Endothelial cell of umbilical vein (primary cell): ENCODE measurements around the gene ZNF3. TPM values are rescaled to one million over a fixed set of nuclear protein-coding genes. Genes with fewer than 3 reads are reported as not detected.

Source experiments
- BruUV-seq: library from RNA; stranded (reverse); fragments of 400-500 nt; replicated peaks from 2 replicates; lab custom pipeline; 2021; lab: Mats Ljungman, UMichigan
- CTCF ChIA-PET: fragments of 300-600, 350-600 bp; sonication (Branson Sonifier 250); formaldehyde crosslinking; loops from one replicate; lab custom pipeline; 2021; ENCODE audit warnings: antibody characterized with exemption, inconsistent platforms; lab: Charles Lee
- POLR2A ChIA-PET: fragments of 300-600, 350-600 bp; sonication (Branson Sonifier 250); formaldehyde crosslinking; loops from one replicate; lab custom pipeline; 2021; ENCODE audit warnings: antibody characterized with exemption, inconsistent platforms; lab: Charles Lee
- DNase-seq: peaks from one replicate; pipeline ENCODE4 v3.0.0-alpha.2; 2011; ENCODE audit warnings: low read depth, low spot score
- FAIRE-seq: peaks from 2 replicates; lab custom pipeline; 2011; peaks lifted over from hg19 to GRCh38; lab: Jason Lieb, UNC
- H2AFZ ChIP-seq: 2 replicates; pipeline ENCODE4 v1.6.0; 2012; ENCODE audit warnings: low read depth, low read length, control low read depth, inconsistent platforms
- H3K27ac ChIP-seq: 2 replicates; pipeline ENCODE4 v1.5.1; 2011; ENCODE audit warnings: low read depth, mild to moderate bottlenecking, control low read depth, low read length, moderate library complexity; ENCODE audit not compliant: insufficient read depth
- H3K27me3 ChIP-seq, 2 experiments: 2 replicates each; pipeline versions ENCODE4 v1.6.0 to v1.6.1; 2011; ENCODE audit warnings: low read length in 2 of 2, mixed read lengths in 1 of 2; ENCODE audit not compliant: control insufficient read depth in 2 of 2, insufficient read depth in 2 of 2
- H3K36me3 ChIP-seq, 2 experiments: 2 replicates in 1 of 2; 3 replicates in 1 of 2; pipeline ENCODE4 v1.5.1; 2011; ENCODE audit warnings: low read length in 2 of 2, mild to moderate bottlenecking in 1 of 2, moderate library complexity in 1 of 2; ENCODE audit not compliant: control insufficient read depth in 2 of 2, insufficient read depth in 2 of 2; ENCODE audit errors: extremely low read depth in 1 of 2
- H3K4me1 ChIP-seq: 3 replicates; pipeline ENCODE4 v1.5.1; 2011; ENCODE audit warnings: mild to moderate bottlenecking, low read length; ENCODE audit not compliant: control insufficient read depth, insufficient read depth; ENCODE audit errors: extremely low read depth
- H3K4me2 ChIP-seq: 2 replicates; pipeline ENCODE4 v1.6.1; 2011; ENCODE audit warnings: low read length, control low read depth, mixed read lengths; ENCODE audit not compliant: insufficient read depth
- H3K4me3 ChIP-seq, 3 experiments: fragments of 200-600 bp in 1 of 3; sonication (generic), shearing (Covaris generic) in 1 of 3; replicated peaks in 1 of 3; 2 replicates each; pipeline ENCODE4 v1.5.1; 2011 to 2016; ENCODE audit warnings: control low read depth in 3 of 3, low read length in 3 of 3, mild to moderate bottlenecking in 2 of 3, inconsistent platforms in 1 of 3, low read depth in 1 of 3, moderate library complexity in 1 of 3; ENCODE audit not compliant: insufficient read depth in 1 of 3
- H3K79me2 ChIP-seq: 2 replicates; pipeline ENCODE4 v1.6.0; 2012; ENCODE audit warnings: low read length, inconsistent platforms; ENCODE audit not compliant: control insufficient read depth, insufficient read depth
- H3K9ac ChIP-seq: replicated peaks from 2 replicates; pipeline ENCODE3; 2011; ENCODE audit warnings: low read length, control low read depth; ENCODE audit not compliant: insufficient read depth; ENCODE audit errors: extremely low read depth
- H3K9me1 ChIP-seq: replicated peaks from 3 replicates; pipeline ENCODE4 v1.6.0; 2011; ENCODE audit warnings: mild to moderate bottlenecking, low read length; ENCODE audit not compliant: control insufficient read depth, insufficient read depth; ENCODE audit errors: extremely low read depth
- H3K9me3 ChIP-seq: replicated peaks from 2 replicates; pipeline ENCODE4 v1.5.1; 2012; ENCODE audit warnings: low read length, inconsistent platforms; ENCODE audit not compliant: control insufficient read depth, insufficient read depth
- H4K20me1 ChIP-seq: replicated peaks from 2 replicates; pipeline ENCODE3; 2011; ENCODE audit warnings: mild to moderate bottlenecking, low read length; ENCODE audit not compliant: control insufficient read depth, insufficient read depth; ENCODE audit errors: extremely low read depth
- dilution Hi-C: fragments of 300-500 bp; cut with MboI; formaldehyde crosslinking; loops from one replicate; pipeline ENCODE4 v1.15.0; 2019; ENCODE audit warnings: low sequenced_read_pairs; ENCODE audit not compliant: extremely low pct_ligation_motif_present
- intact Hi-C: fragments of 100-400 bp; cut with micrococcal nuclease; formaldehyde crosslinking; loops from one replicate; pipeline ENCODE4 v1.10.0; 2022
- microRNA counts: library from miRNA; unstranded; fragments of <30 nt; microRNA quantifications from one replicate; lab custom pipeline; 2016
- microRNA-seq: library from miRNA; unstranded; fragments of <30 nt; microRNA quantifications from one replicate; pipeline ENCODE4 v1.2.0, GENCODE V29; 2021; ENCODE audit warnings: borderline number of aligned reads, borderline replicate concordance
- polyA plus RNA-seq, 4 experiments: library from polyadenylated mRNA; depleted of rRNA in 3 of 4; stranded (reverse) in 3 of 4; unstranded in 1 of 4; fragments of >200 nt; gene quantifications; 2 replicates each; pipeline versions ENCODE4 v1.2.1 to v1.2.3, GENCODE V29; 2011 to 2012; ENCODE audit warnings: missing spikeins in 1 of 4
- small RNA-seq: library from RNA; depleted of rRNA; stranded (forward); fragments of <200 nt; gene quantifications from one replicate; pipeline ENCODE3, GENCODE V24; 2012; ENCODE audit warnings: low replicate concordance, low read depth; ENCODE audit not compliant: insufficient read depth, insufficient read length
- total RNA-seq: library from RNA; stranded (reverse); gene quantifications from 2 replicates; pipeline ENCODE4 v1.2.3, GENCODE V29; 2021
- TF ChIP-seq, protein P1 (sequence below), 2 donors: IDR thresholded peaks; 1 replicate in 1 of 2; 2 replicates in 1 of 2; pipeline ENCODE4 v1.5.1; 2011; ENCODE audit warnings: low read length in 2 of 2, mild to moderate bottlenecking in 2 of 2, moderate library complexity in 2 of 2, control low read depth in 1 of 2, inconsistent platforms in 1 of 2, low read depth in 1 of 2; ENCODE audit not compliant: insufficient read depth in 1 of 2; ENCODE audit errors: extremely low read depth in 1 of 2

ZNF3 gene
- total and polyA plus RNA-seq, 2 donors (not counting 3 experiments of a cell fraction or from before 2014, with no cell fraction given) = 21.8 to 30.9 TPM

DNA sequence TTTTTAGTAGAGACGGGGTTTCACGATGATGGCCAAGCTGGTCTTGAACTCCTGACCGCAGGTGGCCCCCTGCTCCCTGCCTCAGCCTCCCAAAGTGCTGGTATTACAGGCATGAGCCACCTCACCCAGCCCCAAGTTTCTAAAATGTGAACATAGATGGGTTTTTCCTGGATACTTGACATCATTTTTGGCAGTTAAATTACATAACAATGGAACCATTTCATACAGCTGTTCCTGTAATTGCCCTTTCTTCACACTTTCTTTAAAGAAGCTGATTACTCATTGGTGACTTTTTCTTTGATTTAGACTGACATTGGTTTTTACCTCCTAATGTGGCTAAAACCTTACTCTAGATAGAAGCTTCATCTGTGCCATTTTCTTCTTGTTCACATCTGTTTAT, 60.2 kb downstream of the ZNF3 start:
- no peak overlapping the region for H3K4me3 ChIP-seq
- BruUV-seq = no TSS peak
- TF ChIP-seq, protein P1, sequence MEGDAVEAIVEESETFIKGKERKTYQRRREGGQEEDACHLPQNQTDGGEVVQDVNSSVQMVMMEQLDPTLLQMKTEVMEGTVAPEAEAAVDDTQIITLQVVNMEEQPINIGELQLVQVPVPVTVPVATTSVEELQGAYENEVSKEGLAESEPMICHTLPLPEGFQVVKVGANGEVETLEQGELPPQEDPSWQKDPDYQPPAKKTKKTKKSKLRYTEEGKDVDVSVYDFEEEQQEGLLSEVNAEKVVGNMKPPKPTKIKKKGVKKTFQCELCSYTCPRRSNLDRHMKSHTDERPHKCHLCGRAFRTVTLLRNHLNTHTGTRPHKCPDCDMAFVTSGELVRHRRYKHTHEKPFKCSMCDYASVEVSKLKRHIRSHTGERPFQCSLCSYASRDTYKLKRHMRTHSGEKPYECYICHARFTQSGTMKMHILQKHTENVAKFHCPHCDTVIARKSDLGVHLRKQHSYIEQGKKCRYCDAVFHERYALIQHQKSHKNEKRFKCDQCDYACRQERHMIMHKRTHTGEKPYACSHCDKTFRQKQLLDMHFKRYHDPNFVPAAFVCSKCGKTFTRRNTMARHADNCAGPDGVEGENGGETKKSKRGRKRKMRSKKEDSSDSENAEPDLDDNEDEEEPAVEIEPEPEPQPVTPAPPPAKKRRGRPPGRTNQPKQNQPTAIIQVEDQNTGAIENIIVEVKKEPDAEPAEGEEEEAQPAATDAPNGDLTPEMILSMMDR (IDR thresholded peaks at IDR 0.05; ENCODE audit: extremely low read depth in 1 of 2, insufficient read depth in 1 of 2, low read depth in 1 of 2, low read length in 2 of 2) = no peak
- peaks cover 10 to 15% of the 10 kb centered on the region in 2 experiments for H3K36me3 ChIP-seq
- no peak overlapping the region for H2AFZ ChIP-seq
- DNase-seq (no peak), FAIRE-seq (no peak)
- no peak overlapping the region for H3K9ac ChIP-seq
- CTCF ChIA-PET = interaction anchor here (0.7 to 2.3 kb wide), 7 partner anchors 8 to 353 kb away, joined by 3 to 11 read pairs (median 4); no protein-coding TSS in a partner anchor
- no peaks in the 10 kb centered on the region for H3K9me3 ChIP-seq
- peaks cover 8% of the 10 kb centered on the region for H3K4me1 ChIP-seq
- no peaks in the 10 kb centered on the region for H3K27me3 ChIP-seq
- no peaks in the 10 kb centered on the region for H3K9me1 ChIP-seq
- no peaks in the 10 kb centered on the region for H4K20me1 ChIP-seq
- H3K27ac ChIP-seq = no peak overlapping the region
- no peak overlapping the region for H3K4me2 ChIP-seq
- dilution Hi-C loops = no loop called here
- H3K79me2 ChIP-seq = peaks cover 44% of the 10 kb centered on the region
- intact Hi-C loops = no loop called here
- POLR2A ChIA-PET = interaction anchor here (0.7 kb wide), 2 partner anchors 15 to 79 kb away, joined by 3 to 6 read pairs; no protein-coding TSS in a partner anchor

MicroRNA genes within 50 kb of the gene (microRNA counts, 767-probe panel; counts per million panel counts)
- microRNA hsa-miR-106b-5p (lab: Ali Mortazavi, UCI) (723 counts per million, percentile 96 among the panel's probes with 10 or more counts), microRNA hsa-miR-25-3p (lab: Ali Mortazavi, UCI) (15,144 counts per million, percentile 98 among the panel's probes with 10 or more counts), microRNA hsa-miR-93-5p (lab: Ali Mortazavi, UCI) (17,996 counts per million, percentile 98 among the panel's probes with 10 or more counts)

Small RNA genes within 50 kb of the gene (microRNA-seq; reads per million reads assigned to microRNA genes)
- gene MIR106B (1,959 reads per million, percentile 88 among the genes with 10 or more reads in this experiment), gene MIR25 (188 reads per million, percentile 65 among the genes with 10 or more reads in this experiment), gene MIR93 (3,260 reads per million, percentile 92 among the genes with 10 or more reads in this experiment)

Small RNA genes within 50 kb of the gene (small RNA-seq; reads per million reads assigned to genes)
- 1,874 reads per million, percentile 100 among the genes with 10 or more reads in this experiment for gene MIR106B
- 1,302 reads per million, percentile 100 among the genes with 10 or more reads in this experiment for gene MIR25
- gene MIR93 = 472 reads per million, percentile 99 among the genes with 10 or more reads in this experiment

Other genes with a start within 250 kb of the ZNF3 start
- gene OR2AE1, start 204.7 kb downstream of the ZNF3 start, total RNA-seq = 0.51 TPM in 1 of 2 replicates, not detected in the other
- 0.13 and 0.18 TPM in 2 replicates for gene OR2AE1, start 204.7 kb downstream of the ZNF3 start, polyA plus RNA-seq
- 19.1 and 22.1 TPM in 2 replicates for gene TRIM4, start 162.2 kb downstream of the ZNF3 start, total RNA-seq
- 10.3 and 13.0 TPM in 2 replicates for gene TRIM4, start 162.2 kb downstream of the ZNF3 start, polyA plus RNA-seq
- not detected in 2 replicates for gene GJC3, start 152.1 kb downstream of the ZNF3 start, total RNA-seq
- 0.28 and 0.33 TPM in 2 replicates for gene GJC3, start 152.1 kb downstream of the ZNF3 start, polyA plus RNA-seq
- gene AZGP1, start 105.7 kb downstream of the ZNF3 start, total RNA-seq = not detected in 2 replicates
- gene AZGP1, start 105.7 kb downstream of the ZNF3 start, polyA plus RNA-seq = not detected in 2 replicates
- 52.8 and 57.8 TPM in 2 replicates for gene ZKSCAN1, start 66.1 kb downstream of the ZNF3 start, total RNA-seq
- gene ZKSCAN1, start 66.1 kb downstream of the ZNF3 start, polyA plus RNA-seq = 9.4 and 12.3 TPM in 2 replicates
- gene ZSCAN21, start 31.9 kb downstream of the ZNF3 start, total RNA-seq = 7.4 and 7.7 TPM in 2 replicates
- 6.5 and 7.7 TPM in 2 replicates for gene ZSCAN21, start 31.9 kb downstream of the ZNF3 start, polyA plus RNA-seq
- 168 and 188 TPM in 2 replicates for gene COPS6, start 7.2 kb upstream of the ZNF3 start, total RNA-seq
- 251 and 268 TPM in 2 replicates for gene COPS6, start 7.2 kb upstream of the ZNF3 start, polyA plus RNA-seq
- gene MCM7, start 19.7 kb upstream of the ZNF3 start, total RNA-seq = 183 and 187 TPM in 2 replicates
- 145 and 156 TPM in 2 replicates for gene MCM7, start 19.7 kb upstream of the ZNF3 start, polyA plus RNA-seq
- gene AP4M1, start 19.9 kb upstream of the ZNF3 start, total RNA-seq = 20.5 and 22.7 TPM in 2 replicates
- gene AP4M1, start 19.9 kb upstream of the ZNF3 start, polyA plus RNA-seq = 27.4 and 31.4 TPM in 2 replicates
- 64.6 and 67.3 TPM in 2 replicates for gene TAF6, start 37.6 kb upstream of the ZNF3 start, total RNA-seq
- gene TAF6, start 37.6 kb upstream of the ZNF3 start, polyA plus RNA-seq = 32.7 and 34.1 TPM in 2 replicates
- 18.0 and 33.7 TPM in 2 replicates for gene CNPY4, start 37.9 kb upstream of the ZNF3 start, total RNA-seq
- gene CNPY4, start 37.9 kb upstream of the ZNF3 start, polyA plus RNA-seq = 22.6 and 28.6 TPM in 2 replicates
- gene MBLAC1, start 45.2 kb upstream of the ZNF3 start, total RNA-seq = 1.3 and 1.8 TPM in 2 replicates
- 1.8 and 2.1 TPM in 2 replicates for gene MBLAC1, start 45.2 kb upstream of the ZNF3 start, polyA plus RNA-seq
- 139 and 140 TPM in 2 replicates for gene LAMTOR4, start 67.2 kb upstream of the ZNF3 start, total RNA-seq
- gene LAMTOR4, start 67.2 kb upstream of the ZNF3 start, polyA plus RNA-seq = 492 and 520 TPM in 2 replicates
- gene TRAPPC14, start 77.0 kb upstream of the ZNF3 start, total RNA-seq = 23.0 and 24.0 TPM in 2 replicates
- gene TRAPPC14, start 77.0 kb upstream of the ZNF3 start, polyA plus RNA-seq = 13.3 and 15.6 TPM in 2 replicates
- 6.6 and 7.9 TPM in 2 replicates for gene GAL3ST4, start 86.9 kb upstream of the ZNF3 start, total RNA-seq
- gene GAL3ST4, start 86.9 kb upstream of the ZNF3 start, polyA plus RNA-seq = 14.6 and 16.7 TPM in 2 replicates
- 17.5 and 20.9 TPM in 2 replicates for gene GPC2, start 95.7 kb upstream of the ZNF3 start, total RNA-seq
- gene GPC2, start 95.7 kb upstream of the ZNF3 start, polyA plus RNA-seq = 9.2 and 10.7 TPM in 2 replicates
- 0.55 and 1.4 TPM in 2 replicates for gene STAG3, start 96.2 kb upstream of the ZNF3 start, total RNA-seq
- gene STAG3, start 96.2 kb upstream of the ZNF3 start, polyA plus RNA-seq = 0.29 and 0.40 TPM in 2 replicates
- gene PVRIG, start 138.2 kb upstream of the ZNF3 start, total RNA-seq = 0.80 TPM in 1 of 2 replicates, not detected in the other
- gene PVRIG, start 138.2 kb upstream of the ZNF3 start, polyA plus RNA-seq = not detected in 2 replicates
- gene SPDYE3, start 226.0 kb upstream of the ZNF3 start, total RNA-seq = not detected in 2 replicates
- not detected in 2 replicates for gene SPDYE3, start 226.0 kb upstream of the ZNF3 start, polyA plus RNA-seq